HepG2 (cell line): ENCODE data around the gene CHST12. TPM values are rescaled to one million over a fixed set of nuclear protein-coding genes. Genes with fewer than 3 reads are reported as not detected.

ENCODE experiments used
- ATAC-seq: fragments of 200-7000 bp; cut with Tn5 transposase; 3 replicates; pipeline ENCODE4 v1.9.1; 2020; ENCODE audit warnings: mild to moderate bottlenecking, moderate library complexity
- BruUV-seq: library from RNA; stranded (reverse); fragments of 400-500 nt; replicated peaks from 2 replicates; lab custom pipeline; 2021; lab: Mats Ljungman, UMichigan
- CTCF ChIA-PET: fragments of 300-600 bp; formaldehyde crosslinking; extraction: SDS; loops from one replicate; lab custom pipeline; 2021; ENCODE audit warnings: low total read pairs, inconsistent platforms, low intra/inter-chr PET ratio; lab: Yijun Ruan, JAX
- POLR2A ChIA-PET: fragments of 350-600 bp; sonication (Branson Sonifier 250); formaldehyde crosslinking; loops from one replicate; lab custom pipeline; 2020; ENCODE audit warnings: antibody characterized with exemption, inconsistent platforms; lab: Yijun Ruan, JAX
- DNase-seq: peaks from one replicate; pipeline ENCODE4 v3.0.0-alpha.2; 2015; ENCODE audit warnings: low spot score
- FAIRE-seq: peaks from 3 replicates; lab custom pipeline; 2011; peaks lifted over from hg19 to GRCh38; lab: Jason Lieb, UNC
- H2AFZ ChIP-seq: one replicate; pipeline ENCODE4 v1.6.1; 2011; ENCODE audit warnings: low read length, inconsistent platforms
- H3K27ac ChIP-seq: fragments of 300-600 bp; 3 replicates; pipeline ENCODE4 v1.8.0; 2011; ENCODE audit warnings: mixed run types, mild to moderate bottlenecking, mixed read lengths, low read length, inconsistent platforms; ENCODE audit not compliant: insufficient read depth; ENCODE audit errors: extremely low read length
- H3K27me3 ChIP-seq, 2 experiments: fragments of 200-600 bp in 1 of 2; 2 replicates in 1 of 2; 3 replicates in 1 of 2; pipeline versions ENCODE4 v1.6.0 to v1.8.0; 2011; ENCODE audit warnings: low read length in 2 of 2, mild to moderate bottlenecking in 2 of 2, moderate library complexity in 2 of 2, inconsistent platforms in 1 of 2; ENCODE audit not compliant: insufficient read depth in 2 of 2, control insufficient read depth in 1 of 2
- H3K36me3 ChIP-seq, 2 experiments: fragments of 200-600 bp in 1 of 2; replicated peaks in 1 of 2; 2 replicates in 1 of 2; 3 replicates in 1 of 2; pipeline versions ENCODE4 v1.5.1 to v1.8.0; 2011; ENCODE audit warnings: low read length in 2 of 2, inconsistent platforms in 1 of 2; ENCODE audit not compliant: insufficient read depth in 2 of 2, control insufficient read depth in 1 of 2
- H3K4me1 ChIP-seq: 2 replicates; pipeline ENCODE4 v1.5.1; 2012; ENCODE audit warnings: low read length, inconsistent platforms; ENCODE audit not compliant: insufficient read depth
- H3K4me2 ChIP-seq: 2 replicates; pipeline ENCODE4 v1.6.0; 2011; ENCODE audit warnings: low read depth, low read length, inconsistent platforms
- H3K4me3 ChIP-seq, 3 experiments: fragments of 200-600 bp in 1 of 3; sonication (generic), shearing (Covaris generic) in 1 of 3; replicated peaks in 1 of 3; 2 replicates each; pipeline ENCODE4 v1.5.1; 2011 to 2016; ENCODE audit warnings: low read length in 3 of 3, inconsistent platforms in 2 of 3, low read depth in 2 of 3, mild to moderate bottlenecking in 2 of 3, control low read depth in 1 of 3, mixed read lengths in 1 of 3; ENCODE audit not compliant: insufficient read depth in 1 of 3
- H3K79me2 ChIP-seq: one replicate; pipeline ENCODE4 v1.6.1; 2011; ENCODE audit warnings: low read length, inconsistent platforms; ENCODE audit not compliant: insufficient read depth
- H3K9ac ChIP-seq: 2 replicates; pipeline ENCODE4 v1.6.0; 2011; ENCODE audit warnings: mild to moderate bottlenecking, low read depth, low read length, inconsistent platforms; ENCODE audit not compliant: insufficient read depth
- H3K9me3 ChIP-seq: 2 replicates; pipeline ENCODE4 v1.5.1; 2012; ENCODE audit warnings: mild to moderate bottlenecking, low read length
- H4K20me1 ChIP-seq: 2 replicates; pipeline ENCODE4 v1.6.0; 2011; ENCODE audit warnings: inconsistent platforms, mild to moderate bottlenecking, low read length, moderate library complexity; ENCODE audit not compliant: insufficient read depth
- DNMT3B ChIP-seq: conservative IDR thresholded peaks from 2 replicates; pipeline ENCODE4 v1.6.1; 2016; ENCODE audit warnings: missing biosample characterization, control low read depth
- HNRNPL ChIP-seq: fragments of 200-400 bp; formaldehyde crosslinking; IDR thresholded peaks from 2 replicates; pipeline ENCODE4 v1.6.1; 2017; ENCODE audit warnings: mild to moderate bottlenecking, low read depth, low read length
- IRF1 ChIP-seq: sonication (generic); formaldehyde crosslinking; IDR thresholded peaks from 2 replicates; pipeline ENCODE4 v1.4.0; 2020; ENCODE audit warnings: low read depth, mild to moderate bottlenecking, missing genetic modification reagents
- ISX ChIP-seq: sonication (generic); formaldehyde crosslinking; conservative IDR thresholded peaks from 2 replicates; pipeline ENCODE4 v1.5.0; 2020; ENCODE audit warnings: missing genetic modification reagents
- KMT2B ChIP-seq: IDR thresholded peaks from 2 replicates; pipeline ENCODE4 v1.6.1; 2016; ENCODE audit warnings: missing genetic modification reagents, missing compliant biosample characterization
- PBX2 ChIP-seq: IDR thresholded peaks from 2 replicates; pipeline ENCODE4 v1.6.1; 2016; ENCODE audit warnings: control low read depth
- RBFOX2 ChIP-seq: fragments of 200-400 bp; formaldehyde crosslinking; IDR thresholded peaks from 2 replicates; pipeline ENCODE4 v1.6.1; 2017; ENCODE audit warnings: low read depth, mild to moderate bottlenecking, low read length
- RBM22 ChIP-seq: fragments of 200-400 bp; formaldehyde crosslinking; optimal IDR thresholded peaks from 2 replicates; pipeline ENCODE3; 2017; ENCODE audit warnings: mild to moderate bottlenecking, low read length, moderate library complexity
- SIN3A ChIP-seq: IDR thresholded peaks from 2 replicates; pipeline ENCODE4 v1.6.1; 2011; ENCODE audit warnings: low read depth, mild to moderate bottlenecking, control low read depth, low read length, borderline replicate concordance
- TFAP4 ChIP-seq: sonication (generic); IDR thresholded peaks from 2 replicates; pipeline ENCODE4 v1.6.1; 2016; ENCODE audit warnings: low read depth, borderline replicate concordance
- ZFP90 ChIP-seq: sonication (generic); formaldehyde crosslinking; IDR thresholded peaks from 2 replicates; pipeline ENCODE4 v1.8.0; 2022; ENCODE audit warnings: missing genetic modification reagents, mild to moderate bottlenecking, inconsistent platforms, borderline replicate concordance
- ZGPAT ChIP-seq: IDR thresholded peaks from 2 replicates; pipeline ENCODE4 v1.6.1; 2016; ENCODE audit warnings: mild to moderate bottlenecking
- ZNF230 ChIP-seq: sonication (generic); formaldehyde crosslinking; IDR thresholded peaks from 2 replicates; pipeline ENCODE4 v1.4.0; 2020; ENCODE audit warnings: mild to moderate bottlenecking, missing genetic modification reagents
- ZNF317 ChIP-seq: sonication (generic); formaldehyde crosslinking; IDR thresholded peaks from 2 replicates; pipeline ENCODE4 v1.5.0; 2020; ENCODE audit warnings: mild to moderate bottlenecking, missing genetic modification reagents
- ZNF414 ChIP-seq: sonication (generic); formaldehyde crosslinking; IDR thresholded peaks from 2 replicates; pipeline ENCODE4 v1.5.0; 2020; ENCODE audit warnings: missing genetic modification reagents
- ZNF513 ChIP-seq: sonication (generic); formaldehyde crosslinking; conservative IDR thresholded peaks from 2 replicates; pipeline ENCODE4 v1.5.0; 2020; ENCODE audit warnings: missing genetic modification reagents
- ZNF546 ChIP-seq: sonication (generic); formaldehyde crosslinking; conservative IDR thresholded peaks from 2 replicates; pipeline ENCODE4 v1.8.1; 2023; ENCODE audit warnings: mild to moderate bottlenecking, missing genetic modification reagents
- ZNF644 ChIP-seq: IDR thresholded peaks from 2 replicates; pipeline ENCODE4 v1.6.1; 2016; ENCODE audit warnings: low read depth
- ZNF776 ChIP-seq: sonication (generic); formaldehyde crosslinking; IDR thresholded peaks from 2 replicates; pipeline ENCODE4 v1.4.0; 2020; ENCODE audit warnings: mild to moderate bottlenecking, missing genetic modification reagents
- WGBS: methylation state at CpG from one replicate; pipeline ENCODE4 v1.1.6; 2017; ENCODE audit warnings: low lambda C conversion rate; 5-methylcytosine and 5-hydroxymethylcytosine counted together
- in situ Hi-C: cut with HindIII; loops from 2 replicates; pipeline ENCODE4 v1.10.0; 2017; ENCODE audit warnings: low pct_unique_long_range_greater_than_20kb; ENCODE audit not compliant: extremely low pct_ligation_motif_present
- intact Hi-C: fragments of 100-400 bp; cut with micrococcal nuclease; formaldehyde crosslinking; loops from one replicate; pipeline ENCODE4 v1.10.0; 2022; ENCODE audit not compliant: unreplicated experiment
- polyA plus RNA-seq, 8 experiments: library from polyadenylated mRNA; depleted of rRNA in 3 of 8; stranded (reverse) in 7 of 8; unstranded in 1 of 8; fragments of >200 nt; fragmentation: Illumina TruSeq in 4 of 8; extraction: Trizol in 4 of 8; gene quantifications; 2 replicates each; pipeline versions ENCODE4 v1.2.1 to v1.2.3, GENCODE V29; 2011 to 2016; ENCODE audit warnings: low read depth in 4 of 8, missing spikeins in 1 of 8, mixed read lengths in 1 of 8; ENCODE audit not compliant: insufficient read depth in 1 of 8
- total RNA-seq, 5 experiments: library from RNA; depleted of rRNA; stranded (reverse); fragments of >200 nt; fragmentation: Illumina TruSeq; extraction: Trizol; gene quantifications; 2 replicates each; pipeline ENCODE4 v1.2.3, GENCODE V29; 2016; ENCODE audit warnings: low read depth in 1 of 5

The CHST12 gene
- total and polyA plus RNA-seq, 2 of the 13 experiments (the other 11 are each of a cell fraction or from before 2014, with no cell fraction given), result 6.4 to 15.8 TPM

GRCh38 chr7:2443491-2443890 is 40.1 kb downstream of the CHST12 start (continued):
- TF ChIP-seq ZNF513 (CRISPR knock-in tag), result no peak
- no peak for TF ChIP-seq RBFOX2
- no peak for TF ChIP-seq ISX (CRISPR knock-in tag)
- no peak for TF ChIP-seq ZFP90 (CRISPR knock-in tag)
- TF ChIP-seq SIN3A, result no peak

- ATAC-seq (no peak), FAIRE-seq (no peak), DNase-seq (no peak)
- ChIA-PET CTCF (no interaction called here), POLR2A (no interaction called here)
- TF ChIP-seq PBX2 (CRISPR knock-in tag) (no peak), ZNF230 (CRISPR knock-in tag) (no peak), DNMT3B (no peak), ZNF317 (no peak), HNRNPL (no peak), ZNF414 (CRISPR knock-in tag) (no peak), IRF1 (CRISPR knock-in tag) (no peak), ZNF644 (no peak), ZNF546 (CRISPR knock-in tag) (no peak), ZGPAT (CRISPR knock-in tag) (no peak), KMT2B (CRISPR knock-in tag) (no peak), ZNF776 (CRISPR knock-in tag) (no peak), RBM22 (no peak), TFAP4 (no peak)
- H3K4me3 ChIP-seq, result no peak overlapping the region
- in situ Hi-C loops, result no loop called here
- H3K27ac ChIP-seq, result no peak overlapping the region
- no peaks in the 10 kb centered on the region for H3K79me2 ChIP-seq
- H3K27me3 ChIP-seq, result no peaks in the 10 kb centered on the region
- no peaks in the 10 kb centered on the region for H3K36me3 ChIP-seq
- no peaks in the 10 kb centered on the region for H3K9me3 ChIP-seq
- 93% methylated on average over 3 of the region's 3 CpGs for WGBS
- no peak overlapping the region for H3K4me2 ChIP-seq
- intact Hi-C loops, result no loop called here
- BruUV-seq, result no TSS peak
- no peak overlapping the region for H3K9ac ChIP-seq
- no peak overlapping the region for H2AFZ ChIP-seq
- H4K20me1 ChIP-seq, result no peaks in the 10 kb centered on the region
- peaks cover 17% of the 10 kb centered on the region for H3K4me1 ChIP-seq
Observed at GRCh38 chr7:2444476-2444875, 41.1 kb downstream of the CHST12 start.
